Measurements from ENCODE around the gene STPG3. TPM values are rescaled to one million over a fixed set of nuclear protein-coding genes. Genes with fewer than 3 reads are reported as not detected.

Gene STPG3
- total RNA-seq: not detected

- no peak for ATAC-seq
- intact Hi-C loops (cut with DNase I): no loop called here
- no peak for DNase-seq (ENCODE audit: low spot score)
These were observed at the start of gene STPG3 for GRCh38 chr9:137251194-137251461. Gene STPG3 (plus strand): TSS chr9:137251286. CDS start chr9:137251287, 1 bp downstream.

GRCh38 chr9:137202966-137203365, 48.1 kb upstream of the STPG3 start:
- intact Hi-C loops (cut with DNase I): no loop called here
- ATAC-seq (no peak), DNase-seq (ENCODE audit: low spot score) (no peak)

- no peak for ATAC-seq
- no peak for DNase-seq (ENCODE audit: low spot score)
- intact Hi-C loops (cut with DNase I): no loop called here
These were observed 46.4 kb upstream of the STPG3 start for GRCh38 chr9:137204731-137205125.

- ATAC-seq: peak; percentile 72
- intact Hi-C loops (cut with DNase I): no loop called here
- peak; percentile 97 for DNase-seq (ENCODE audit: low spot score)
These were observed 45.7 kb upstream of the STPG3 start, which contains the start of the genes NDOR1 and TMEM203 for GRCh38 chr9:137205126-137206069. Gene NDOR1 (plus strand): TSS chr9:137205700. CDS start chr9:137205778, 78 bp downstream. Gene TMEM203 (minus strand): TSS chr9:137205648. CDS start chr9:137205414, 234 bp downstream.

- ATAC-seq: no peak
- intact Hi-C loops (cut with DNase I): no loop called here
These were observed 44.5 kb upstream of the STPG3 start for GRCh38 chr9:137206602-137207001.

GRCh38 chr9:137211532-137211931, 39.6 kb upstream of the STPG3 start:
- ATAC-seq (no peak), DNase-seq (ENCODE audit: low spot score) (no peak)
- intact Hi-C loops (cut with DNase I): no loop called here

More at GRCh38 chr9:137206602-137207001, 44.5 kb upstream of the STPG3 start:
- DNase-seq (ENCODE audit: low spot score): no peak

GRCh38 chr9:137212520-137212919, 38.6 kb upstream of the STPG3 start:
- intact Hi-C loops (cut with DNase I): no loop called here
- DNase-seq (ENCODE audit: low spot score): no peak
- ATAC-seq: no peak

- ATAC-seq: no peak
- intact Hi-C loops (cut with DNase I): no loop called here
- no peak for DNase-seq (ENCODE audit: low spot score)
These were observed 37.7 kb upstream of the STPG3 start for GRCh38 chr9:137213160-137214060.

- intact Hi-C loops (cut with DNase I): no loop called here
- DNase-seq (ENCODE audit: low spot score): no peak
- no peak for ATAC-seq
These were observed 36.5 kb upstream of the STPG3 start for GRCh38 chr9:137214620-137215019.

GRCh38 chr9:137215196-137215986, 35.7 kb upstream of the STPG3 start:
- intact Hi-C loops (cut with DNase I): no loop called here
- no peak for ATAC-seq

GRCh38 chr9:137216188-137216965, 34.7 kb upstream of the STPG3 start:
- no peak for DNase-seq (ENCODE audit: low spot score)
- intact Hi-C loops (cut with DNase I): no loop called here
- ATAC-seq: peak; percentile 4

More at GRCh38 chr9:137215196-137215986, 35.7 kb upstream of the STPG3 start:
- DNase-seq (ENCODE audit: low spot score): no peak

GRCh38 chr9:137217276-137218211, 33.5 kb upstream of the STPG3 start:
- peak; percentile 85 for DNase-seq (ENCODE audit: low spot score)
- peak; percentile 79 for ATAC-seq
- intact Hi-C loops (cut with DNase I): no loop called here

- no peak for ATAC-seq
- intact Hi-C loops (cut with DNase I): no loop called here
- DNase-seq (ENCODE audit: low spot score): no peak
These were observed 32.8 kb upstream of the STPG3 start for GRCh38 chr9:137218212-137218753.

- intact Hi-C loops (cut with DNase I): no loop called here
- DNase-seq (ENCODE audit: low spot score) (no peak), ATAC-seq (no peak)
These were observed 32.3 kb upstream of the STPG3 start for GRCh38 chr9:137218754-137219271.

GRCh38 chr9:137219757-137220316, 31.2 kb upstream of the STPG3 start:
- intact Hi-C loops (cut with DNase I): no loop called here
- no peak for DNase-seq (ENCODE audit: low spot score)
- no peak for ATAC-seq

GRCh38 chr9:137220317-137221094, 30.6 kb upstream of the STPG3 start:
- DNase-seq (ENCODE audit: low spot score) (no peak), ATAC-seq (no peak)
- intact Hi-C loops (cut with DNase I): no loop called here

Data from sciatic nerve (tissue), 2 donors.